NCI-H526 (cell line): ENCODE results near the gene SIRPG.

Source experiments
- DNase-seq, 2 experiments: peaks; one replicate each; lab custom pipeline; 2025; lab: John Stamatoyannopoulos, UW

SIRPG gene

DNA sequence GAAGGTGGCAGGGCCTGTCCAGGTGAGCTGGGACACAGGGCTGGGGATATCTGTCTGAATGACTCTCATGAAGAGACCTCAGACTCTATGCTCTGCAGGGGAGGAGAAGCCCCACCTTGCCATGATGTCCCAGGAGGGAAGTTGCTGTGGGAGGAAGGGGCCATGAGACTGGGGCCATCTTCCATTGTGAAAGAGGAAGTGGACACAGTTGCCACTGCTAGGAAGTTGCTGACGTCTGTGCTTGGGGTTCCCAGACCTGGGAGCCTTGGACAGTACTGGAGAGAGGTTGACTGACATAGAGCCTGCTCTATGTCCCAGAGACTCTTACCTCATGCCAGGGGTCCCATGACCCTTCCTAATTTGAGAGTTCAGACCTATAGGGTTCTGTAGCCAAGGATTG is 62.2 kb downstream of the SIRPG start:
- no peak for DNase-seq

GRCh38 chr20:1588533-1589460 is 68.8 kb downstream of the SIRPG start:
- DNase-seq = no peak

- DNase-seq = no peak
Observed at GRCh38 chr20:1587781-1588532, 69.6 kb downstream of the SIRPG start.

DNA sequence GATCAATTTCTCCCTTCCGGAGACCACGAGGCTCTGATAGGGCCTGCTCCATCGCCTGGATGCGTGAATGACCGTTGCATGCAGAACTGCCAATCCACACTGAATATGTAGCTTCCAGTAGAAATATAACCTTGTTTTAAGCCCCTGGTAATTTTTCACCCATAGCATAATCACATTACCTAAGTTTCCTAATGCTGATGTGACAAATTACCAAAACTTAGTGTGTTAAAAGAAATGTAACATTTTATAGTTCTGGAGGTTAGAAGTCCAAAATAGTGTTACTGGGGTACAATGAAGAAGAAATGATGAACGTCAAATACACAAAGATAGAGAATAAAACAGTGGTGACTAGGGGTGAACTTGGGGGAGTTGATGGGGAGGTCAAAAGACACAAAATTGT is 78.1 kb downstream of the SIRPG start:
- no peak for DNase-seq
